Coronary artery (tissue), 2 donors: ENCODE measurements around the gene CREBBP.

Experiments used
- DNase-seq: peaks from one replicate; pipeline ENCODE4 v3.0.0-alpha.2; 2017; ENCODE audit warnings: low spot score
- H3K27ac ChIP-seq, 2 donors: fragments of 200-600 bp; sonication (generic); one replicate each; pipeline ENCODE4 v1.5.1; 2016 to 2019
- H3K4me3 ChIP-seq: fragments of 200-600 bp; sonication (generic); 2 replicates; pipeline ENCODE4 v1.5.1; 2016; ENCODE audit warnings: mild to moderate bottlenecking, moderate library complexity
- TF ChIP-seq, protein P1 (sequence below): fragments of 200-600 bp; sonication (generic); IDR thresholded peaks from one replicate; pipeline ENCODE4 v1.5.1; 2019; ENCODE audit warnings: antibody characterized with exemption

The CREBBP gene

DNA sequence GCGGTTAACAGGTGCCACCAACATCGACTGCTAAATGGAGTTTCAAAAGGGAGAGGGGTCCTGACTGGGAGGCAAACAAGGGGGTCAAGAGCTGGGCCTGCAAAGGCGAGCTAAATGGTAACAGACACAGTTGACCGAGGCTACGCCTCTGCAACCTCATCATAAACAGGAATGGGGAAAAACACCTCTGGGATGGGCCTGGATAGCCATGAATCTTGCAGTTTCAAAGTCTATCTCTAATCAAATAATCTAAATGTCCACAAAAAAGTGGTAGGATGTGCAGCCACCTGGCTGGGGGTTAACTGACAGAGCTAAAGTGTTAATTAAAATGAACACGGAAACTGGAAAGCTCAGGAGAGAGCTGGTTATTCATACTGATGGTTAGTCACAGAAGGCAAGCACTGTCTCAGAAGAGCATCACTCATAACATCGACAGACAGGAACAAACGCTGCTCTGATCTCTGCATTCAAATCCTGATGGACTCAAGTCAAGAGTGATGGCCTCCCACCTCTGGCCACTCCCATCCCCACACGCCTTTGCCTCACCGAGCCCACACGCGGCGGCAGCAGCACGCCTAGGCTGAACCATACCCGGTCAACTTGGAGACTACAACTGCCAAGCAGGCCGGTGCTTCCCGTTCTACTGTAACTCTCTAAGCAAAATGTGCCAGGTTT, 56.3 kb downstream of the CREBBP start:
- TF ChIP-seq, protein P1, sequence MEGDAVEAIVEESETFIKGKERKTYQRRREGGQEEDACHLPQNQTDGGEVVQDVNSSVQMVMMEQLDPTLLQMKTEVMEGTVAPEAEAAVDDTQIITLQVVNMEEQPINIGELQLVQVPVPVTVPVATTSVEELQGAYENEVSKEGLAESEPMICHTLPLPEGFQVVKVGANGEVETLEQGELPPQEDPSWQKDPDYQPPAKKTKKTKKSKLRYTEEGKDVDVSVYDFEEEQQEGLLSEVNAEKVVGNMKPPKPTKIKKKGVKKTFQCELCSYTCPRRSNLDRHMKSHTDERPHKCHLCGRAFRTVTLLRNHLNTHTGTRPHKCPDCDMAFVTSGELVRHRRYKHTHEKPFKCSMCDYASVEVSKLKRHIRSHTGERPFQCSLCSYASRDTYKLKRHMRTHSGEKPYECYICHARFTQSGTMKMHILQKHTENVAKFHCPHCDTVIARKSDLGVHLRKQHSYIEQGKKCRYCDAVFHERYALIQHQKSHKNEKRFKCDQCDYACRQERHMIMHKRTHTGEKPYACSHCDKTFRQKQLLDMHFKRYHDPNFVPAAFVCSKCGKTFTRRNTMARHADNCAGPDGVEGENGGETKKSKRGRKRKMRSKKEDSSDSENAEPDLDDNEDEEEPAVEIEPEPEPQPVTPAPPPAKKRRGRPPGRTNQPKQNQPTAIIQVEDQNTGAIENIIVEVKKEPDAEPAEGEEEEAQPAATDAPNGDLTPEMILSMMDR = no peak
- no peak for DNase-seq
- no peak overlapping the region for H3K4me3 ChIP-seq

DNA sequence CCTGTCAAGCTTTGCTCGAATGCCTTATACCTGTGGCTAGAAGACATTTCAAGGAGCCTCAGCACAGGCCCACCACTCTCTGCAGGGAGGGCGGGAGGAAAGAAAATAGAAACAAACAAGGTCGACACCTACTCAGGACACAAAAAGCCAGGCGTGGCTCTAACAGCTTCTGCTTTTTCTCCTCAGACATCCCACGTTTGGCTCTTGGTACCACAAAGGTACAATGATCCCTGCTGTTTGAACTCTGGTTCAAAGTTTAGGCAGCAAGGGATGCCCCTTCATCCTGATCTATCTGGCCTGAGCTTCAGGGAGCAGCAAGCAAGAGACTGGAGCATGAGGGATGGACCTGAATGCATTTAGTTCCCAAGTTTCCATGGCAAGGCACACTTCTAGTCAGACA, 57.1 kb downstream of the CREBBP start:
- no peak for DNase-seq
- TF ChIP-seq, protein P1 = no peak
- Histone ChIP-seq H3K27ac (no peak overlapping the region), H3K4me3 (no peak overlapping the region)

More for the DNA sequence above, 56.3 kb downstream of the CREBBP start:
- H3K27ac ChIP-seq = no peak overlapping the region

DNA sequence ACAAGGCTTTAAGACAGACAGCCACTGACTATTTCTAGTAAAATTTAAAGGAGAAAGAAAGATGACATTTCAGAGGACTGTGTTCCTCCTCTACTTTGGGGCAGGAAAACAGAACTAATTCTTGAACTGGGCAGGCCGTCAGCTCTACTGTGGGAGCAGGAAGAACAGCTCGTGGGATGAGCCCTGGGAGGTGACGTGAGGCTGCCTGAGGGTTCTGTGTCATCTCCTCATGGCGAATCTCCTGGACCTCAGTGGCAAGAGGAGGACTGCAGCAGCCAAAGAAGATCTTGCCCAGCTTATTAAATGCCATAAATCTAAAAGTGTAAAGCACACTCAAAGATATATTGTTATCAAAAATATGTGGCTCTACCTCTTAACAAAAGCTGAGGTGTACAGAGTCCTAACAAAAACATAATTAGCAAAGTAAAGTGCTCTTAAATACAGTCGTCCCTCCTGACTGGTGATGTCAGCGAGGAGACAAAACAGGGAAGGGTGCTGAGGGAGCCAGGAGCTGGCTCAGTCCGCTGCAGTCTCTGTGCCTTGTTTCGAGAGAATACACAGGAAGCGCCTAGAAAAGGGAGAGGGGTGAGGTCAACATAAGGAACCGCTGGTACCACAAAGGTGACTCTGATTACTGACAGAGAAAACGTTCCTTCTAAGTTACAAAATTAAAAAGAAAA, 58.0 kb downstream of the CREBBP start:
- H3K4me3 ChIP-seq = no peak overlapping the region
- no peak for DNase-seq
- TF ChIP-seq, protein P1 = no peak
- H3K27ac ChIP-seq = no peak overlapping the region

- Histone ChIP-seq H3K27ac (no peak overlapping the region), H3K4me3 (no peak overlapping the region)
- TF ChIP-seq, protein P1 = no peak
- DNase-seq = no peak
Observed at GRCh38 chr16:3821184-3821583, 59.3 kb downstream of the CREBBP start.

GRCh38 chr16:3819746-3820724, 60.5 kb downstream of the CREBBP start:
- Histone ChIP-seq H3K4me3 (peak overlapping the region; percentile 33), H3K27ac (peak overlapping the region; percentile 38 to 72)
- TF ChIP-seq, protein P1 = no peak
- DNase-seq = no peak

DNA sequence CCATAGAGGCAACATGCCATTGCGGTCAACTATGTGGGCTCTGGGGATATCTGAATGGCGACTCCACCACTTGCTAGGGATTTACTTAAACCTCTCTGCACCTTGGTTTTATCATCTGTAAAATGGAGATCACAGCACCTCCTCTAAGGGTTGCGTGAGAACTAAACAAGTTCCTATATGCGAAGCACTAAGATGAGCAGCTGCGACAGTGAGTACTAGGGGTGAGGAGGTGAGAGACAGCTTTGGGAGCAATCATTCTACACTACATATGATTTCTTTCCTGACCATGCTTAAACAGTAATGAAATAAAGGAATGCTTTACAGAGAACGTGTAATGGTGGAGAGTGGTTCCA, 61.4 kb downstream of the CREBBP start:
- no peak for DNase-seq
- H3K27ac ChIP-seq = peak overlapping the region in 1 of 2 donors; percentile 72
- no peak overlapping the region for H3K4me3 ChIP-seq
- TF ChIP-seq, protein P1 = no peak
